ENCODE measurements around the gene USP19.

- no peak for TF ChIP-seq SP1 (CRISPR knock-in tag; conservative IDR thresholded peaks at IDR 0.05)
- no peak for TF ChIP-seq CTCF (IDR thresholded peaks at IDR 0.05)
These were observed 41.4 kb downstream of the USP19 start for GRCh38 chr3:49079270-49079669.
